ENCODE results near the gene DCAF7. TPM values are rescaled to one million over a fixed set of nuclear protein-coding genes. Genes with fewer than 3 reads are reported as not detected.

Gene DCAF7
- total RNA-seq, 1 donor from 2014 or later: 103 TPM

DNA sequence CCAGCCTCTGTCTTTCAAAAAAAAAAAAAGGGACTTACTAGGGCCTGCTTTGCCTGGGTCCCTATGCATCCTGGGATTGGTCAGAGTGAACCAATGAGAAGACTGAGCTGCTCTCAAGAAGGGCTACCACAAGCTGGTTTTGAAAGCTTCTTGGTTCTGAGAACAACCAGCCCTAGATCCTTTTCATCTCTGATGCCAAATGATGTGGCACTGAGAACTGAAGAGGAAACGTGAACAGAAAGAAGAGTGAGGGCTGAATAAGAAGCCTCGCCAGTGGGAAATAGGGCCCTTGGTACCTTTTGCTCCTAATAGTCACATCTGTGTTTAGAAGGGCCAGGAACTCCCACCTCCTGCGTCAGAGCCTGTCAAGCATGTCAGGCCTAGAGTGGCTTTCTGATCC, 61.1 kb downstream of the DCAF7 start:
- intact Hi-C loops (cut with micrococcal nuclease): no loop called here
- ChIA-PET CTCF (interaction anchor here (0.7 to 10.0 kb wide), 12 partner anchors 10 to 204 kb away, joined by 3 to 141 read pairs (median 9); partner anchors contain the start of genes ACE, MAP3K3 and TACO1), POLR2A (interaction anchor here (0.7 to 2.7 kb wide), 7 partner anchors 10 to 573 kb away, joined by 3 to 10 read pairs (median 4); partner anchors contain the start of genes MAP3K3 and TACO1)
- no peak for ATAC-seq (ENCODE audit: low read depth)
- Mint-ChIP-seq H3K4me1 (no peaks in the 10 kb centered on the region), H3K27ac (no peak overlapping the region), H3K4me3 (no peak overlapping the region), H3K36me3 (ENCODE audit: low read depth) (peaks cover 39% of the 10 kb centered on the region), H3K9me3 (no peaks in the 10 kb centered on the region), H3K27me3 (no peaks in the 10 kb centered on the region)
- no peak for DNase-seq
- TF ChIP-seq, protein P1, sequence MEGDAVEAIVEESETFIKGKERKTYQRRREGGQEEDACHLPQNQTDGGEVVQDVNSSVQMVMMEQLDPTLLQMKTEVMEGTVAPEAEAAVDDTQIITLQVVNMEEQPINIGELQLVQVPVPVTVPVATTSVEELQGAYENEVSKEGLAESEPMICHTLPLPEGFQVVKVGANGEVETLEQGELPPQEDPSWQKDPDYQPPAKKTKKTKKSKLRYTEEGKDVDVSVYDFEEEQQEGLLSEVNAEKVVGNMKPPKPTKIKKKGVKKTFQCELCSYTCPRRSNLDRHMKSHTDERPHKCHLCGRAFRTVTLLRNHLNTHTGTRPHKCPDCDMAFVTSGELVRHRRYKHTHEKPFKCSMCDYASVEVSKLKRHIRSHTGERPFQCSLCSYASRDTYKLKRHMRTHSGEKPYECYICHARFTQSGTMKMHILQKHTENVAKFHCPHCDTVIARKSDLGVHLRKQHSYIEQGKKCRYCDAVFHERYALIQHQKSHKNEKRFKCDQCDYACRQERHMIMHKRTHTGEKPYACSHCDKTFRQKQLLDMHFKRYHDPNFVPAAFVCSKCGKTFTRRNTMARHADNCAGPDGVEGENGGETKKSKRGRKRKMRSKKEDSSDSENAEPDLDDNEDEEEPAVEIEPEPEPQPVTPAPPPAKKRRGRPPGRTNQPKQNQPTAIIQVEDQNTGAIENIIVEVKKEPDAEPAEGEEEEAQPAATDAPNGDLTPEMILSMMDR (IDR thresholded peaks at IDR 0.05): no peak

DNA sequence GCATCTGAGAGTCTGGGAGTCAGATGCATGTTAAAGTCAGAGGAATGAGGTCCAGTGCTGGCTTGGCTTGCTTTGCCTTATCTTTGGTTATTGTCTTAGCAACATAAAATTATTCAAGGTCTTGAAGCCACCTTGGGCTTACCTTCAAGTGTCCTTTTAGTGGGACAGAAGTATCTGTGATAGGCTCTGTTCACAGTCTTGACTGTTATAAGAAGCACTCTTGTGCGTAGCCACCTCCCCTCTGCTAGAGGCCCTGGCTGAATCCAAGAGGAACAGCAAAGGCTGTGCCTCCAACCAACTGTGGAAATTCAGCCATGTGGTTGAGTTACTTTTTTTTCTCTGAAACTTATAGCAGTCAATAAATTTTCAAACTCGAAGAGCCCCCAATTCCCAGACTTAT, 63.4 kb downstream of the DCAF7 start:
- no peak overlapping the region for H3K27ac Mint-ChIP-seq
- no peaks in the 10 kb centered on the region for H3K4me1 Mint-ChIP-seq
- intact Hi-C loops (cut with micrococcal nuclease): loop anchor here (2.0 kb wide), 1 partner anchor 221 kb away; no protein-coding TSS in a partner anchor
- ATAC-seq (ENCODE audit: low read depth) (no peak), DNase-seq (no peak)
- peaks cover 16% of the 10 kb centered on the region for H3K36me3 Mint-ChIP-seq (ENCODE audit: low read depth)
- no peaks in the 10 kb centered on the region for H3K27me3 Mint-ChIP-seq
- H3K9me3 Mint-ChIP-seq: no peaks in the 10 kb centered on the region
- POLR2A ChIA-PET: no interaction called here
- CTCF ChIA-PET: interaction anchor here (2.6 to 10.0 kb wide), 3 partner anchors 12 to 187 kb away, joined by 13 to 141 read pairs (median 17); partner anchors contain the start of gene TACO1
- no peak overlapping the region for H3K4me3 Mint-ChIP-seq
- TF ChIP-seq, protein P1 (IDR thresholded peaks at IDR 0.05): no peak

DNA sequence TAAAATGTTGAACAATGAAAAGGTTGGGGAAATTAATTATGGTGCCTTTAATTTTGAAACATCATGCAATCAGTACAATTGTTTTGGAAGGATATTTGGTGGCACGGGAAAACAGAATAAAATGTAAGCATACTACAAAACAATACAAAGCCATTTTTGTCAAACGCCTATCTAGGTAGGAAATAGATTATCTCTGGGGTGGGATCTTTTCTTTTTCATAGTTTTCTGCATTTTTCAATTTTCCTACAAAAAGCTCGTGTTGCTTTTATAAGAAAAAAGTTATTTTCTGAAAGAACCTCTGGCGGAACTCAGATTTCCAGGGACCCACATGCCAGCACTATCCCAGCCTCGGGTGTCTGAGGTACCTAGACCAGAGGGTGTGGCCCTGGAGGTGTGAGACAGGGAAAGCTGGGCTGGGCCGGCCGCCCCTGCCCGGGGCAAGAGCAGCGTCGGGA, 71.0 kb downstream of the DCAF7 start:
- no peaks in the 10 kb centered on the region for H3K9me3 Mint-ChIP-seq
- H3K36me3 Mint-ChIP-seq (ENCODE audit: low read depth): peaks cover 6% of the 10 kb centered on the region
- H3K27me3 Mint-ChIP-seq: no peaks in the 10 kb centered on the region
- peak overlapping the region; percentile 94 for H3K4me3 Mint-ChIP-seq
- ATAC-seq (ENCODE audit: low read depth): no peak
- peak overlapping the region; percentile 91 for H3K27ac Mint-ChIP-seq
- no peak for DNase-seq
- ChIA-PET POLR2A (interaction anchor here (0.6 to 4.6 kb wide), 20 partner anchors 9 to 885 kb away, joined by 3 to 108 read pairs (median 6); partner anchors contain the start of genes CCDC47, CEP95, CYB561 and DDX42), CTCF (interaction anchor here (0.8 to 4.0 kb wide), 6 partner anchors 9 to 195 kb away, joined by 3 to 19 read pairs (median 6); no protein-coding TSS in a partner anchor)
- intact Hi-C loops (cut with micrococcal nuclease): loop anchor here (5.0 to 10.0 kb wide), 4 partner anchors 46 to 656 kb away; partner anchors contain the start of genes CYB561 and TANC2
- TF ChIP-seq, protein P1 (IDR thresholded peaks at IDR 0.05): no peak
- H3K4me1 Mint-ChIP-seq: peaks cover 27% of the 10 kb centered on the region

DNA sequence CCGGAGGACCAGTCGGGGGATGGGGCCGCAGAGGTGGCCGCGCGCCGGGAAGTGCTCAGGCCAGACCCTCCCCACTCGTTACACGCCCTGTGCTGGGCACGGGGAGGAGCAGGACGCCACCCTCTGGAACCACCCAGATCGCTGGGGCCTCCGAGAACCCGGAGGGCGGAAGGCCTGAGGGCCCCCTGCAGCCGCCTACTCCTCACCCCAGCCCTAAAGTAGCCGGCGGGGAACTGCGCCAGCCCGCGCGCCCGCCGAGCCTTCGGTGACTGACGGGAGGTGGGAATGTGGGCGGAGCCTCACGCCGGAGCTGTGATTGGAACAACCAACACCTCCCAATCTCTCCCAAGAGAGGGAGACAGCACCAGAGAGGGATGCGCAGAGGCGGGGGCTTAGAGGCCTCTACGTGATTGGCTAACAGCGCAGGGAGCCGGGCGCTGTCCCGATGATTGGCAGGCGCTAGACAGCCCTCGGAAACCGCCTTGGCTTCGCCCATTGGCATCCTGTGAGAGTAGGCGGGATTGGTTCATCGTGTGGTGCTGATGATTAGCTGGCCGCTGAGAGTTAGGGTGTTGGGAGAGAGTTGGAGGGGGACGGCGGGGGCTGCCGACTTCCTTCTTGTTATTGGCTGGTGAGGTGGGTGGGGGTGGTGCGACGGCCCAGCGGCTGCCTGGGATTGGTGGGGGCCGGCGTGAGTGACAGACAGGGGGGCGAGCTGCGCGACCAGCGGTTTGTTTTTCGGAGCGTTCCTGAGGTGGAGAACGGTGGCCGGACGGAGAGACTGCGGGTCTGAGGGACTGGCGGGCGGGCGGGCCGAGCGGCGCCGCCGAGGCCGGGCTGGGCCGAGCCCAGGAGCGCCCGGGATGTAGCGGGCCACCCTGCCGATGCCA, 71.7 kb downstream of the DCAF7 start, which contains the start of gene MAP3K3:
Gene MAP3K3 (plus strand): TSS at position 734 of the 890 bp plus-strand sequence. CDS start 343 bp downstream, outside the sequence.
- H3K27me3 Mint-ChIP-seq: no peaks in the 10 kb centered on the region
- DNase-seq: peak; percentile 85
- intact Hi-C loops (cut with micrococcal nuclease): loop anchor here (1.0 to 10.0 kb wide), 13 partner anchors 10 to 657 kb away; partner anchors contain the start of genes CCDC47, CYB561, DCAF7 and FTSJ3
- TF ChIP-seq, protein P1 (IDR thresholded peaks at IDR 0.05): no peak
- peak within 1 kb of the TSS; percentile 95 for H3K4me3 Mint-ChIP-seq
- H3K9me3 Mint-ChIP-seq: no peaks in the 10 kb centered on the region
- POLR2A ChIA-PET: interaction anchor here (0.6 to 4.6 kb wide), 29 partner anchors 10 to 1754 kb away, joined by 3 to 108 read pairs (median 6); partner anchors contain the start of genes CCDC47, CEP95, CYB561 and DCAF7
- ATAC-seq (ENCODE audit: low read depth): peak; percentile 89
- CTCF ChIA-PET: interaction anchor here (0.8 to 4.0 kb wide), 7 partner anchors 9 to 196 kb away, joined by 3 to 19 read pairs (median 6); no protein-coding TSS in a partner anchor
- peaks cover 33% of the 10 kb centered on the region for H3K4me1 Mint-ChIP-seq
- H3K27ac Mint-ChIP-seq: peak within 1 kb of the TSS; percentile 91
- peaks cover 6% of the 10 kb centered on the region for H3K36me3 Mint-ChIP-seq (ENCODE audit: low read depth)

Data from activated B cell treated with CpG ODN at 0.5 μM for 24 hours (primary cell).